Keratinocyte (primary cell): ENCODE results near the gene FBXL2. TPM values are rescaled to one million over a fixed set of nuclear protein-coding genes. Genes with fewer than 3 reads are reported as not detected.

Experiments used
- DNase-seq: peaks from one replicate; pipeline ENCODE4 v3.0.0-alpha.2; 2011; ENCODE audit warnings: low read depth, missing footprints, low spot score
- FAIRE-seq: peaks from 2 replicates; lab custom pipeline; 2011; peaks lifted over from hg19 to GRCh38; lab: Jason Lieb, UNC
- H2AFZ ChIP-seq: 2 replicates; pipeline ENCODE4 v1.6.0; 2012; ENCODE audit warnings: low read length, control low read depth, inconsistent platforms; ENCODE audit not compliant: control insufficient read depth
- H3K27ac ChIP-seq: 2 replicates; pipeline ENCODE4 v1.5.1; 2011; ENCODE audit warnings: low read length; ENCODE audit not compliant: control insufficient read depth, insufficient read depth
- H3K27me3 ChIP-seq: 3 replicates; pipeline ENCODE4 v1.6.0; 2011; ENCODE audit warnings: low read length; ENCODE audit not compliant: control insufficient read depth, insufficient read depth; ENCODE audit errors: extremely low read depth
- H3K36me3 ChIP-seq, 2 experiments: 2 replicates in 1 of 2; 3 replicates in 1 of 2; pipeline ENCODE4 v1.5.1; 2011; ENCODE audit warnings: low read length in 2 of 2, mild to moderate bottlenecking in 1 of 2; ENCODE audit not compliant: control insufficient read depth in 2 of 2, insufficient read depth in 2 of 2; ENCODE audit errors: extremely low read depth in 1 of 2
- H3K4me1 ChIP-seq: 3 replicates; pipeline ENCODE4 v1.5.1; 2011; ENCODE audit warnings: low read length; ENCODE audit not compliant: control insufficient read depth, insufficient read depth; ENCODE audit errors: extremely low read depth
- H3K4me2 ChIP-seq: 3 replicates; pipeline ENCODE4 v1.6.0; 2011; ENCODE audit warnings: low read depth, low read length; ENCODE audit not compliant: control insufficient read depth, insufficient read depth; ENCODE audit errors: extremely low read depth
- H3K4me3 ChIP-seq, 3 experiments: fragments of 200-600 bp in 1 of 3; sonication (generic) in 1 of 3; 2 replicates in 2 of 3; 3 replicates in 1 of 3; pipeline ENCODE4 v1.5.1; 2011 to 2016; ENCODE audit warnings: low read length in 3 of 3, mild to moderate bottlenecking in 3 of 3, control low read depth in 2 of 3, inconsistent platforms in 1 of 3, low read depth in 1 of 3, mixed read lengths in 1 of 3, mixed run types in 1 of 3, moderate library complexity in 1 of 3; ENCODE audit not compliant: control insufficient read depth in 2 of 3, insufficient read depth in 2 of 3; ENCODE audit errors: extremely low read depth in 1 of 3
- H3K79me2 ChIP-seq: 2 replicates; pipeline ENCODE4 v1.6.0; 2012; ENCODE audit warnings: low read length; ENCODE audit not compliant: control insufficient read depth, insufficient read depth
- H3K9ac ChIP-seq: 3 replicates; pipeline ENCODE4 v1.6.0; 2011; ENCODE audit warnings: low read length; ENCODE audit not compliant: control insufficient read depth, insufficient read depth; ENCODE audit errors: extremely low read depth
- H3K9me1 ChIP-seq: 3 replicates; pipeline ENCODE4 v1.6.0; 2011; ENCODE audit warnings: low read length; ENCODE audit not compliant: control insufficient read depth, insufficient read depth; ENCODE audit errors: extremely low read depth
- H3K9me3 ChIP-seq: 2 replicates; pipeline ENCODE4 v1.5.1; 2012; ENCODE audit warnings: low read depth, low read length; ENCODE audit not compliant: control insufficient read depth
- H4K20me1 ChIP-seq: 3 replicates; pipeline ENCODE4 v1.6.0; 2011; ENCODE audit warnings: low read length; ENCODE audit not compliant: control insufficient read depth, insufficient read depth; ENCODE audit errors: extremely low read depth
- EZH2 ChIP-seq: IDR thresholded peaks from one replicate; pipeline ENCODE4 v1.6.1; 2012; ENCODE audit warnings: inconsistent platforms, mild to moderate bottlenecking, low read length, moderate library complexity
- dilution Hi-C: fragments of 300-500 bp; cut with MboI; formaldehyde crosslinking; loops from one replicate; pipeline ENCODE4 v1.7.0; 2020; ENCODE audit warnings: low sequenced_read_pairs; ENCODE audit not compliant: extremely low pct_ligation_motif_present
- polyA plus RNA-seq, 5 experiments: library from polyadenylated mRNA; depleted of rRNA in 3 of 5; stranded (reverse) in 3 of 5; stranded (forward) in 1 of 5; unstranded in 1 of 5; fragments of >200 nt; gene quantifications; 1 replicate in 1 of 5; 2 replicates in 3 of 5; 3 replicates in 1 of 5; pipeline versions ENCODE4 v1.2.1 to v1.2.3, GENCODE V29; 2011 to 2012; ENCODE audit warnings: missing spikeins in 2 of 5, low read depth in 1 of 5, low replicate concordance in 1 of 5
- TF ChIP-seq, protein P1 (sequence below), 3 experiments: IDR thresholded peaks in 1 of 3; conservative IDR thresholded peaks in 1 of 3; optimal IDR thresholded peaks in 1 of 3; 2 replicates in 2 of 3; 3 replicates in 1 of 3; pipeline versions ENCODE3 to v1.5.1; 2011; ENCODE audit warnings: low read length in 3 of 3, mild to moderate bottlenecking in 3 of 3, moderate library complexity in 2 of 3, control low read depth in 1 of 3, inconsistent platforms in 1 of 3; ENCODE audit not compliant: insufficient read depth in 2 of 3; ENCODE audit errors: extremely low read depth in 1 of 3

Gene FBXL2
- polyA plus RNA-seq, 1 donor (not counting 4 experiments of a cell fraction or from before 2014, with no cell fraction given), result 25.9 TPM

DNA sequence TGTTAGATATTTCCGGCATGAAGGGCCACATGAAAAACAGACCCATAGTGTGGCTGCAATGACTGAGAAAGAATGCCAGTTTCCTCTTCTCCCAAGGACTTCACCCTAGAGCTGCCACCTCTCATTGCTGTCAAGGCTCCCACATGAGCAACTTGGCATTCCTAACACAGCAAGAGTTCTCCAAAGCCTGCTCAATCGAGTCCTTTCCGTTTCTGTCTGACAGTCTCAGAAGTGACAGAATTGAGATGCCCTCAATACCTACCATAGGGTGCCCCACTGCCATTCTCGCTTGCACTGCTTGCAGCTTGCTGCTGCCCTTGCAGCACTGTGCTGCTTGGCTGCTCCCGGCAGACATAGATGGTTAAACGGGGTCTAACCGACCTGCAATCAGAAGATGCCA lies 118.7 kb downstream of the FBXL2 start:
- TF ChIP-seq, protein P1, sequence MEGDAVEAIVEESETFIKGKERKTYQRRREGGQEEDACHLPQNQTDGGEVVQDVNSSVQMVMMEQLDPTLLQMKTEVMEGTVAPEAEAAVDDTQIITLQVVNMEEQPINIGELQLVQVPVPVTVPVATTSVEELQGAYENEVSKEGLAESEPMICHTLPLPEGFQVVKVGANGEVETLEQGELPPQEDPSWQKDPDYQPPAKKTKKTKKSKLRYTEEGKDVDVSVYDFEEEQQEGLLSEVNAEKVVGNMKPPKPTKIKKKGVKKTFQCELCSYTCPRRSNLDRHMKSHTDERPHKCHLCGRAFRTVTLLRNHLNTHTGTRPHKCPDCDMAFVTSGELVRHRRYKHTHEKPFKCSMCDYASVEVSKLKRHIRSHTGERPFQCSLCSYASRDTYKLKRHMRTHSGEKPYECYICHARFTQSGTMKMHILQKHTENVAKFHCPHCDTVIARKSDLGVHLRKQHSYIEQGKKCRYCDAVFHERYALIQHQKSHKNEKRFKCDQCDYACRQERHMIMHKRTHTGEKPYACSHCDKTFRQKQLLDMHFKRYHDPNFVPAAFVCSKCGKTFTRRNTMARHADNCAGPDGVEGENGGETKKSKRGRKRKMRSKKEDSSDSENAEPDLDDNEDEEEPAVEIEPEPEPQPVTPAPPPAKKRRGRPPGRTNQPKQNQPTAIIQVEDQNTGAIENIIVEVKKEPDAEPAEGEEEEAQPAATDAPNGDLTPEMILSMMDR (optimal IDR thresholded peaks at IDR 0.05 in 1 of 3, IDR thresholded peaks at IDR 0.05 in 1 of 3, conservative IDR thresholded peaks at IDR 0.05 in 1 of 3; ENCODE audit: extremely low read depth in 1 of 3, insufficient read depth in 2 of 3, low read length in 3 of 3), result no peak
- TF ChIP-seq EZH2, result no peak
- no peaks in the 10 kb centered on the region for H3K79me2 ChIP-seq
- H3K4me3 ChIP-seq, result no peak overlapping the region
- H3K36me3 ChIP-seq, result peaks cover 15 to 26% of the 10 kb centered on the region in 2 experiments
- DNase-seq (no peak), FAIRE-seq (no peak)
- H3K27ac ChIP-seq, result no peak overlapping the region
- H2AFZ ChIP-seq, result no peak overlapping the region
- no peaks in the 10 kb centered on the region for H3K9me1 ChIP-seq
- peaks cover 10% of the 10 kb centered on the region for H3K4me1 ChIP-seq
- no peaks in the 10 kb centered on the region for H3K27me3 ChIP-seq
- no peak overlapping the region for H3K4me2 ChIP-seq
- dilution Hi-C loops, result no loop called here
- H4K20me1 ChIP-seq, result no peaks in the 10 kb centered on the region
- H3K9ac ChIP-seq, result no peak overlapping the region
- H3K9me3 ChIP-seq, result no peaks in the 10 kb centered on the region

GRCh38 chr3:33398410-33398809 lies 121.2 kb downstream of the FBXL2 start:
- Histone ChIP-seq H3K27ac (no peak overlapping the region), H3K4me2 (no peak overlapping the region), H3K27me3 (no peaks in the 10 kb centered on the region), H4K20me1 (no peaks in the 10 kb centered on the region), H3K9me3 (no peaks in the 10 kb centered on the region), H3K4me1 (peaks cover under 1% of the 10 kb centered on the region), H3K79me2 (no peaks in the 10 kb centered on the region), H3K4me3 (no peak overlapping the region), H3K9ac (no peak overlapping the region), H2AFZ (no peak overlapping the region), H3K36me3 (peaks cover 3 to 30% of the 10 kb centered on the region in 2 experiments), H3K9me1 (no peaks in the 10 kb centered on the region)
- DNase-seq (no peak), FAIRE-seq (no peak)
- TF ChIP-seq, protein P1 (optimal IDR thresholded peaks at IDR 0.05 in 1 of 3, IDR thresholded peaks at IDR 0.05 in 1 of 3, conservative IDR thresholded peaks at IDR 0.05 in 1 of 3; ENCODE audit: extremely low read depth in 1 of 3, insufficient read depth in 2 of 3, low read length in 3 of 3), result no peak
- no peak for TF ChIP-seq EZH2
- dilution Hi-C loops, result no loop called here
